Glomerular endothelial cell (primary cell): ENCODE measurements around the gene AGPAT4. TPM values are rescaled to one million over a fixed set of nuclear protein-coding genes. Genes with fewer than 3 reads are reported as not detected.
"Not testable (repeated sequence)": the region's sequence is repeated elsewhere in the genome, so short reads cannot be mapped to it uniquely, and the experiment has no call there.

Experiments
- DNase-seq: peaks from one replicate; pipeline ENCODE4 v3.0.0-alpha.2; 2011; ENCODE audit warnings: low read depth, low spot score; ENCODE audit errors: extremely low read depth
- total RNA-seq: library from RNA; depleted of rRNA; stranded (reverse); fragments of >200 nt; gene quantifications from 2 replicates; pipeline ENCODE4 v1.2.3, GENCODE V29; 2015

The AGPAT4 gene
- total RNA-seq, 1 donor from 2014 or later: 15.8 TPM

- DNase-seq: no peak
These were observed 66.7 kb downstream of the AGPAT4 start for GRCh38 chr6:161207200-161207599.

- DNase-seq: no peak
These were observed 68.8 kb downstream of the AGPAT4 start for GRCh38 chr6:161204866-161205557.

GRCh38 chr6:161200610-161201370 lies 73.1 kb downstream of the AGPAT4 start:
- DNase-seq: no peak

- no peak for DNase-seq
These were observed 74.0 kb downstream of the AGPAT4 start for GRCh38 chr6:161199850-161200249.

- no peak for DNase-seq
These were observed 74.9 kb downstream of the AGPAT4 start for GRCh38 chr6:161198783-161199460.

GRCh38 chr6:161198176-161198575 lies 75.7 kb downstream of the AGPAT4 start:
- no peak for DNase-seq

- no peak for DNase-seq
These were observed 78.5 kb downstream of the AGPAT4 start for GRCh38 chr6:161195386-161195785.

- no peak for DNase-seq
These were observed 79.5 kb downstream of the AGPAT4 start for GRCh38 chr6:161194374-161194773.

GRCh38 chr6:161192636-161193411 lies 81.0 kb downstream of the AGPAT4 start:
- DNase-seq: no peak

GRCh38 chr6:161191671-161192070 lies 82.2 kb downstream of the AGPAT4 start:
- DNase-seq: no peak

GRCh38 chr6:161191007-161191406 lies 82.9 kb downstream of the AGPAT4 start:
- no peak for DNase-seq

- DNase-seq: no peak
These were observed 84.0 kb downstream of the AGPAT4 start for GRCh38 chr6:161189891-161190290.

GRCh38 chr6:161188547-161189465 lies 85.1 kb downstream of the AGPAT4 start:
- no peak for DNase-seq

- DNase-seq: no peak
These were observed 87.6 kb downstream of the AGPAT4 start for GRCh38 chr6:161186173-161186769.

- DNase-seq: no peak
These were observed 92.7 kb downstream of the AGPAT4 start for GRCh38 chr6:161181121-161181520.

GRCh38 chr6:161178155-161178554 lies 95.7 kb downstream of the AGPAT4 start:
- DNase-seq: not testable (repeated sequence)

GRCh38 chr6:161176428-161176827 lies 97.4 kb downstream of the AGPAT4 start:
- not testable (repeated sequence) for DNase-seq

GRCh38 chr6:161172769-161173168 lies 101.1 kb downstream of the AGPAT4 start:
- not testable (repeated sequence) for DNase-seq

GRCh38 chr6:161171207-161171606 lies 102.7 kb downstream of the AGPAT4 start:
- DNase-seq: no peak
